ENCODE data around the gene SAG. TPM values are rescaled to one million over a fixed set of nuclear protein-coding genes. Genes with fewer than 3 reads are reported as not detected.

The SAG gene
- total and polyA plus RNA-seq, 10 of the 15 experiments (the other 5 are each of a cell fraction or from before 2014, with no cell fraction given), result 0.06 to 0.47 TPM; not detected in 8

- TF ChIP-seq, protein P1, sequence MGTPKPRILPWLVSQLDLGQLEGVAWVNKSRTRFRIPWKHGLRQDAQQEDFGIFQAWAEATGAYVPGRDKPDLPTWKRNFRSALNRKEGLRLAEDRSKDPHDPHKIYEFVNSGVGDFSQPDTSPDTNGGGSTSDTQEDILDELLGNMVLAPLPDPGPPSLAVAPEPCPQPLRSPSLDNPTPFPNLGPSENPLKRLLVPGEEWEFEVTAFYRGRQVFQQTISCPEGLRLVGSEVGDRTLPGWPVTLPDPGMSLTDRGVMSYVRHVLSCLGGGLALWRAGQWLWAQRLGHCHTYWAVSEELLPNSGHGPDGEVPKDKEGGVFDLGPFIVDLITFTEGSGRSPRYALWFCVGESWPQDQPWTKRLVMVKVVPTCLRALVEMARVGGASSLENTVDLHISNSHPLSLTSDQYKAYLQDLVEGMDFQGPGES (IDR thresholded peaks at IDR 0.05), result no peak
- no peak for TF ChIP-seq SMAD5 (IDR thresholded peaks at IDR 0.05; ENCODE audit: low read depth)
Observed at GRCh38 chr2:233389601-233390125, 82.0 kb downstream of the SAG start (continued).

- no peaks in the 10 kb centered on the region for H4K20me1 ChIP-seq (ENCODE audit: control insufficient read depth, insufficient read depth)
- no peaks in the 10 kb centered on the region for H3K27me3 ChIP-seq (replicated peaks in 1 of 2; ENCODE audit: control insufficient read depth in 2 of 2, insufficient read depth in 2 of 2, low read length in 1 of 2)
- H3K4me3 ChIP-seq, result no peak overlapping the region
- in situ Hi-C loops (cut with MboI) (no loop called here), intact Hi-C loops (cut with micrococcal nuclease; ENCODE audit: unreplicated experiment) (no loop called here)
- TF ChIP-seq ASH2L (IDR thresholded peaks at IDR 0.05; ENCODE audit: borderline replicate concordance, low read depth) (no peak), NR2C1 (IDR thresholded peaks at IDR 0.05) (no peak), TCF12 (IDR thresholded peaks at IDR 0.05; ENCODE audit: low read depth, low read length) (no peak), RBBP5 (conservative IDR thresholded peaks at IDR 0.05) (no peak), ATF7 (IDR thresholded peaks at IDR 0.05; ENCODE audit: low read depth) (no peak), RB1 (IDR thresholded peaks at IDR 0.05; ENCODE audit: borderline replicate concordance) (no peak), DPF2 (IDR thresholded peaks at IDR 0.05) (no peak), ATF3 (IDR thresholded peaks at IDR 0.05; ENCODE audit: borderline replicate concordance, extremely low read depth, low read depth, low read length) (no peak), CBX3 (IDR thresholded peaks at IDR 0.05; ENCODE audit: borderline replicate concordance, low read depth) (no peak), KDM1A (IDR thresholded peaks at IDR 0.05; ENCODE audit: borderline replicate concordance) (no peak), TCF3 (IDR thresholded peaks at IDR 0.05; ENCODE audit: borderline replicate concordance, insufficient read depth, low read depth, low read length) (no peak), NR2F1 (conservative IDR thresholded peaks at IDR 0.05) (no peak)
- TF ChIP-seq, protein P2, sequence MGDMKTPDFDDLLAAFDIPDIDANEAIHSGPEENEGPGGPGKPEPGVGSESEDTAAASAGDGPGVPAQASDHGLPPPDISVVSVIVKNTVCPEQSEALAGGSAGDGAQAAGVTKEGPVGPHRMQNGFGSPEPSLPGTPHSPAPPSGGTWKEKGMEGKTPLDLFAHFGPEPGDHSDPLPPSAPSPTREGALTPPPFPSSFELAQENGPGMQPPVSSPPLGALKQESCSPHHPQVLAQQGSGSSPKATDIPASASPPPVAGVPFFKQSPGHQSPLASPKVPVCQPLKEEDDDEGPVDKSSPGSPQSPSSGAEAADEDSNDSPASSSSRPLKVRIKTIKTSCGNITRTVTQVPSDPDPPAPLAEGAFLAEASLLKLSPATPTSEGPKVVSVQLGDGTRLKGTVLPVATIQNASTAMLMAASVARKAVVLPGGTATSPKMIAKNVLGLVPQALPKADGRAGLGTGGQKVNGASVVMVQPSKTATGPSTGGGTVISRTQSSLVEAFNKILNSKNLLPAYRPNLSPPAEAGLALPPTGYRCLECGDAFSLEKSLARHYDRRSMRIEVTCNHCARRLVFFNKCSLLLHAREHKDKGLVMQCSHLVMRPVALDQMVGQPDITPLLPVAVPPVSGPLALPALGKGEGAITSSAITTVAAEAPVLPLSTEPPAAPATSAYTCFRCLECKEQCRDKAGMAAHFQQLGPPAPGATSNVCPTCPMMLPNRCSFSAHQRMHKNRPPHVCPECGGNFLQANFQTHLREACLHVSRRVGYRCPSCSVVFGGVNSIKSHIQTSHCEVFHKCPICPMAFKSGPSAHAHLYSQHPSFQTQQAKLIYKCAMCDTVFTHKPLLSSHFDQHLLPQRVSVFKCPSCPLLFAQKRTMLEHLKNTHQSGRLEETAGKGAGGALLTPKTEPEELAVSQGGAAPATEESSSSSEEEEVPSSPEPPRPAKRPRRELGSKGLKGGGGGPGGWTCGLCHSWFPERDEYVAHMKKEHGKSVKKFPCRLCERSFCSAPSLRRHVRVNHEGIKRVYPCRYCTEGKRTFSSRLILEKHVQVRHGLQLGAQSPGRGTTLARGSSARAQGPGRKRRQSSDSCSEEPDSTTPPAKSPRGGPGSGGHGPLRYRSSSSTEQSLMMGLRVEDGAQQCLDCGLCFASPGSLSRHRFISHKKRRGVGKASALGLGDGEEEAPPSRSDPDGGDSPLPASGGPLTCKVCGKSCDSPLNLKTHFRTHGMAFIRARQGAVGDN (IDR thresholded peaks at IDR 0.05), result no peak
- TF ChIP-seq, protein P3, sequence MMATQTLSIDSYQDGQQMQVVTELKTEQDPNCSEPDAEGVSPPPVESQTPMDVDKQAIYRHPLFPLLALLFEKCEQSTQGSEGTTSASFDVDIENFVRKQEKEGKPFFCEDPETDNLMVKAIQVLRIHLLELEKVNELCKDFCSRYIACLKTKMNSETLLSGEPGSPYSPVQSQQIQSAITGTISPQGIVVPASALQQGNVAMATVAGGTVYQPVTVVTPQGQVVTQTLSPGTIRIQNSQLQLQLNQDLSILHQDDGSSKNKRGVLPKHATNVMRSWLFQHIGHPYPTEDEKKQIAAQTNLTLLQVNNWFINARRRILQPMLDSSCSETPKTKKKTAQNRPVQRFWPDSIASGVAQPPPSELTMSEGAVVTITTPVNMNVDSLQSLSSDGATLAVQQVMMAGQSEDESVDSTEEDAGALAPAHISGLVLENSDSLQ (IDR thresholded peaks at IDR 0.05), result no peak
- no peaks in the 10 kb centered on the region for H3K9me3 ChIP-seq (replicated peaks; ENCODE audit: control insufficient read depth, insufficient read depth, low read length)
- no TSS peak for BruUV-seq (replicated peaks)
- no peak overlapping the region for H3K27ac ChIP-seq (ENCODE audit: control insufficient read depth, insufficient read depth)
- H3K4me2 ChIP-seq (ENCODE audit: control insufficient read depth, insufficient read depth), result no peak overlapping the region
- no peaks in the 10 kb centered on the region for H3K79me2 ChIP-seq (ENCODE audit: control insufficient read depth, insufficient read depth, low read length)
- ChIA-PET CTCF (interaction anchor here (1.4 kb wide), 1 partner anchor 9 kb away, joined by 7 read pairs; no protein-coding TSS in a partner anchor), RAD21 (ENCODE audit: unreplicated experiment) (interaction anchor here (0.6 kb wide), 1 partner anchor 63 kb away, joined by 4 read pairs; no protein-coding TSS in a partner anchor), POLR2A (no interaction called here), SMC1A (ENCODE audit: uncharacterized antibody, unreplicated experiment) (interaction anchor here (0.5 to 0.9 kb wide), 2 partner anchors 9 to 29 kb away, joined by 3 read pairs; no protein-coding TSS in a partner anchor)
- no peak for ATAC-seq
- WGBS (ENCODE audit: insufficient coverage, insufficient replicate concordance, low lambda C conversion rate, missing lambda C conversion rate), result 91% methylated on average over 6 of the region's 7 CpGs
- peaks cover 3 to 4% of the 10 kb centered on the region in 2 experiments; a peak in 3 of 4 replicates for H3K36me3 ChIP-seq (ENCODE audit: control insufficient read depth in 2 of 2, insufficient read depth in 2 of 2, low read length in 1 of 2)
- no peak for FAIRE-seq
- no peak for DNase-seq (ENCODE audit: low read depth, low spot score)
- H3K9ac ChIP-seq (ENCODE audit: control insufficient read depth, insufficient read depth, low read length), result no peak overlapping the region
- H2AFZ ChIP-seq (ENCODE audit: control insufficient read depth, low read depth, low read length), result no peak overlapping the region
- H3K4me1 ChIP-seq (ENCODE audit: control insufficient read depth, insufficient read depth, low read length), result no peaks in the 10 kb centered on the region
Observed at GRCh38 chr2:233395687-233396086, 88.1 kb downstream of the SAG start.
